DND-41 (cell line): ENCODE measurements around the gene KPNA1.

ENCODE experiments used
- EZH2 ChIP-seq: IDR thresholded peaks from 3 replicates; pipeline ENCODE4 v1.6.1; 2012; ENCODE audit warnings: borderline replicate concordance, low read depth, mild to moderate bottlenecking, moderate library complexity, low read length, inconsistent platforms; ENCODE audit not compliant: severe bottlenecking
- TF ChIP-seq, protein P1 (sequence below): IDR thresholded peaks from 2 replicates; pipeline ENCODE4 v1.5.1; 2012; ENCODE audit warnings: borderline replicate concordance, low read length, moderate library complexity, mild to moderate bottlenecking; ENCODE audit not compliant: poor library complexity, severe bottlenecking; ENCODE audit errors: extremely low read depth

DNA sequence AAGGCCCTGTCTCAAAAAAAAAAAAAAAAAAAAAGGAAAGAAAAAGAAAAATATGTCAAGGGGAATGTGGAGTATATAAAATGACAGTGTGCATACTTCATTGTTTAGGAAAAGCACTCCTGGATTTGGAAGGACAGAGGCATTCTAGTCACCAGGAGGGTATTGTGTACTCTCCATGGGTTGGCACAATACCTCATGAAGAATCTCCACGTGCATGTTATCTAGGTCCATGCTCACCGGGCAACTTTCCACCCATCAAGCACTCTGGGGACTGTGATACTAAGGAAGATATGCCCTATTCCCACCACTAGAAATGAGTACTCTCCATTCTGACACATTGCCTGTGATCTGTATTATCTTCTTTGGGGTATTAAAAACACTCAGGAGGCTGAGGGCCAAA lies 15.4 kb upstream of the KPNA1 start:
- TF ChIP-seq, protein P1, sequence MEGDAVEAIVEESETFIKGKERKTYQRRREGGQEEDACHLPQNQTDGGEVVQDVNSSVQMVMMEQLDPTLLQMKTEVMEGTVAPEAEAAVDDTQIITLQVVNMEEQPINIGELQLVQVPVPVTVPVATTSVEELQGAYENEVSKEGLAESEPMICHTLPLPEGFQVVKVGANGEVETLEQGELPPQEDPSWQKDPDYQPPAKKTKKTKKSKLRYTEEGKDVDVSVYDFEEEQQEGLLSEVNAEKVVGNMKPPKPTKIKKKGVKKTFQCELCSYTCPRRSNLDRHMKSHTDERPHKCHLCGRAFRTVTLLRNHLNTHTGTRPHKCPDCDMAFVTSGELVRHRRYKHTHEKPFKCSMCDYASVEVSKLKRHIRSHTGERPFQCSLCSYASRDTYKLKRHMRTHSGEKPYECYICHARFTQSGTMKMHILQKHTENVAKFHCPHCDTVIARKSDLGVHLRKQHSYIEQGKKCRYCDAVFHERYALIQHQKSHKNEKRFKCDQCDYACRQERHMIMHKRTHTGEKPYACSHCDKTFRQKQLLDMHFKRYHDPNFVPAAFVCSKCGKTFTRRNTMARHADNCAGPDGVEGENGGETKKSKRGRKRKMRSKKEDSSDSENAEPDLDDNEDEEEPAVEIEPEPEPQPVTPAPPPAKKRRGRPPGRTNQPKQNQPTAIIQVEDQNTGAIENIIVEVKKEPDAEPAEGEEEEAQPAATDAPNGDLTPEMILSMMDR = no peak
- no peak for TF ChIP-seq EZH2
